AG04450 (cell line): ENCODE results near the gene DYRK1A. TPM values are rescaled to one million over a fixed set of nuclear protein-coding genes. Genes with fewer than 3 reads are reported as not detected.

Source experiments
- CTCF ChIA-PET: fragments of 300-600, 350-600 bp; formaldehyde crosslinking; extraction: SDS; loops from one replicate; lab custom pipeline; 2022; ENCODE audit warnings: antibody characterized with exemption, inconsistent platforms; lab: Charles Lee
- POLR2A ChIA-PET: fragments of 350-600 bp; formaldehyde crosslinking; extraction: SDS; loops from one replicate; lab custom pipeline; 2021; ENCODE audit warnings: antibody characterized with exemption, inconsistent platforms; lab: Yijun Ruan, JAX
- DNase-seq: peaks from one replicate; pipeline ENCODE4 v3.0.0-alpha.2; 2011; ENCODE audit warnings: low read depth, low spot score
- H3K27ac ChIP-seq: one replicate; pipeline ENCODE4 v1.5.1; 2012; ENCODE audit warnings: low read depth, low read length, control low read depth
- H3K27me3 ChIP-seq: one replicate; pipeline ENCODE4 v1.6.0; 2012; ENCODE audit warnings: low read length; ENCODE audit not compliant: control insufficient read depth, insufficient read depth
- H3K4me3 ChIP-seq: 2 replicates; pipeline ENCODE4 v1.5.1; 2011; ENCODE audit warnings: mild to moderate bottlenecking, low read depth, low read length, control low read depth
- H3K9me3 ChIP-seq: 2 replicates; pipeline ENCODE4 v1.5.1; 2012; ENCODE audit warnings: low read length; ENCODE audit not compliant: control insufficient read depth, insufficient read depth
- CTCF ChIP-seq: IDR thresholded peaks from 2 replicates; pipeline ENCODE4 v1.5.1; 2011; ENCODE audit warnings: low read depth, low read length, control low read depth, inconsistent platforms
- polyA plus RNA-seq: library from polyadenylated mRNA; depleted of rRNA; stranded (reverse); fragments of >200 nt; gene quantifications from 2 replicates; pipeline ENCODE4 v1.2.3, GENCODE V29; 2011

DYRK1A gene
- polyA plus RNA-seq, 1 experiment, result 33.1 TPM

- H3K27me3 ChIP-seq, result no peaks in the 10 kb centered on the region
- POLR2A ChIA-PET, result interaction anchor here (0.9 kb wide), 1 partner anchor 15 kb away, joined by 11 read pairs; no protein-coding TSS in a partner anchor
- no peak for TF ChIP-seq CTCF
Measured at GRCh38 chr21:37383784-37384311, 17.3 kb downstream of the DYRK1A start.

GRCh38 chr21:37384416-37384815 lies 17.8 kb downstream of the DYRK1A start:
- TF ChIP-seq CTCF, result no peak
- H3K27ac ChIP-seq, result no peak overlapping the region
- ChIA-PET CTCF (no interaction called here), POLR2A (no interaction called here)
- H3K4me3 ChIP-seq, result no peak overlapping the region
- no peak for DNase-seq
- no peaks in the 10 kb centered on the region for H3K9me3 ChIP-seq
- no peaks in the 10 kb centered on the region for H3K27me3 ChIP-seq

More at GRCh38 chr21:37383784-37384311, 17.3 kb downstream of the DYRK1A start:
- H3K9me3 ChIP-seq, result no peaks in the 10 kb centered on the region
- no peak overlapping the region for H3K4me3 ChIP-seq
- no peak overlapping the region for H3K27ac ChIP-seq
- CTCF ChIA-PET, result no interaction called here
- DNase-seq, result no peak

- Histone ChIP-seq H3K9me3 (no peaks in the 10 kb centered on the region), H3K27me3 (no peaks in the 10 kb centered on the region), H3K27ac (no peak overlapping the region), H3K4me3 (no peak overlapping the region)
- DNase-seq, result no peak
- ChIA-PET POLR2A (interaction anchor here (0.6 kb wide), 1 partner anchor 15 kb away, joined by 3 read pairs; no protein-coding TSS in a partner anchor), CTCF (interaction anchor here (1.0 kb wide), 1 partner anchor 12 kb away, joined by 3 read pairs; no protein-coding TSS in a partner anchor)
- no peak for TF ChIP-seq CTCF
Measured at GRCh38 chr21:37385179-37385765, 18.7 kb downstream of the DYRK1A start.

DNA sequence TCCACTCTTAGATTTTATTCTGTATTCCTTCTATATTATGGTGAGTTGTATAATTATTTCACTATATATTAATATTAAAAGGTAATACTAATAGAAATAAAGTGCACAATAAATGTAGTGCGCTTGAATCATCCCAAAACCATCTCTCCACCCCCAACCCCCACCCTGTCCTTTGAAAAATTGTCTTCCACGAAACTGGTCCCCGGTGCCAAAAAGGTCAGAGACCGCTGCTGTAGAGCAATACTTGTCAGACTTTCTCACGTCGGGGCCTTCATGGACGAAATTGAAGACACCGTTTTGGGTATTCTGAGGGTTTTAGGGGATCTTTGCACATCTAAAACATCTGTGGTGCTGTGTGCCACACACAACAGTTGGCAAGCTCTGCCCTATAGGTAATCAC lies 19.6 kb downstream of the DYRK1A start:
- Histone ChIP-seq H3K9me3 (no peaks in the 10 kb centered on the region), H3K27me3 (no peaks in the 10 kb centered on the region), H3K27ac (no peak overlapping the region), H3K4me3 (no peak overlapping the region)
- CTCF ChIA-PET, result interaction anchor here (1.0 kb wide), 1 partner anchor 13 kb away, joined by 3 read pairs; no protein-coding TSS in a partner anchor
- no peak for TF ChIP-seq CTCF
- DNase-seq, result no peak
- POLR2A ChIA-PET, result interaction anchor here (0.6 kb wide), 1 partner anchor 16 kb away, joined by 3 read pairs; no protein-coding TSS in a partner anchor

DNA sequence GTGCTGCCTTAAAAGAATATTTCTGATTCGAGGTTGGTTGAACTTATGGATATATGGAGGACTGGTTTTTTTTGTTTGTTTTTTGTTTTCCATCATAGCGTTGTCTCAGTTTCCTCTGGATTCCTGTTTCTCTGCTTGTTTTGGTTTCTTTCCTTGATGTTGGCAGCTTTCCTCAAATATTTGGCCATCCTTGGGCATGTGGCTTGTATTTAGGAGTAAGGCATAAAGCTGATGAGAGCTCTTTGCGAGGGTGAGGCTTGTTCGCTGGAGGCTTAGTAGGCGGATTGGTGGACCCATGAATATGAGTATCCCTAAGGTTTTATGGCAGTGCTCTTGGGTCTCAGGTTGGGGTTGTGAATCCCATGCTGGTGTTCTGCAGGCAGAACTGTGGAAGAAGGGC lies 22.9 kb downstream of the DYRK1A start:
- ChIA-PET POLR2A (interaction anchor here (0.7 kb wide), 1 partner anchor 74 kb away, joined by 3 read pairs; no protein-coding TSS in a partner anchor), CTCF (no interaction called here)
- no peak for DNase-seq
- Histone ChIP-seq H3K9me3 (no peaks in the 10 kb centered on the region), H3K27ac (no peak overlapping the region), H3K4me3 (no peak overlapping the region), H3K27me3 (no peaks in the 10 kb centered on the region)
- TF ChIP-seq CTCF, result no peak
